ENCODE data around the gene ASTN2. TPM values are rescaled to one million over a fixed set of nuclear protein-coding genes. Genes with fewer than 3 reads are reported as not detected.

Gene ASTN2
- polyA plus RNA-seq, 1 donor from 2014 or later, result 6.8 TPM

- no peaks in the 10 kb centered on the region for H3K79me2 ChIP-seq (replicated peaks; ENCODE audit: insufficient read depth, low read length)
- no peak overlapping the region for H3K27ac ChIP-seq (ENCODE audit: low read length)
- H3K4me3 ChIP-seq (ENCODE audit: low read length), result no peak overlapping the region
- H3K9me2 ChIP-seq (ENCODE audit: insufficient read depth, low read length), result no peaks in the 10 kb centered on the region
- no peak overlapping the region for H3K4me2 ChIP-seq (ENCODE audit: low read length)
- H3K36me3 ChIP-seq (ENCODE audit: insufficient read depth, low read length), result no peaks in the 10 kb centered on the region
- H4K20me1 ChIP-seq (ENCODE audit: insufficient read depth), result no peaks in the 10 kb centered on the region
- H3F3A ChIP-seq (ENCODE audit: insufficient read depth, low read length, poor library complexity, severe bottlenecking), result no peaks in the 10 kb centered on the region
- TF ChIP-seq SMC3 (conservative IDR thresholded peaks at IDR 0.05; ENCODE audit: poor library complexity) (no peak), CTCF (IDR thresholded peaks at IDR 0.05; ENCODE audit: poor library complexity, severe bottlenecking) (no peak), EZH2 (IDR thresholded peaks at IDR 0.05; ENCODE audit: borderline replicate concordance, insufficient read depth, low read length, poor library complexity, severe bottlenecking) (no peak), EP300 (conservative IDR thresholded peaks at IDR 0.05; ENCODE audit: poor library complexity, severe bottlenecking) (no peak), MXI1 (conservative IDR thresholded peaks at IDR 0.05; ENCODE audit: poor library complexity, severe bottlenecking) (no peak), RAD21 (conservative IDR thresholded peaks at IDR 0.05) (no peak), REST (IDR thresholded peaks at IDR 0.05; ENCODE audit: borderline replicate concordance) (no peak), TAF1 (IDR thresholded peaks at IDR 0.05; ENCODE audit: low read depth) (no peak), POLR2AphosphoS5 (IDR thresholded peaks at IDR 0.05) (no peak)
- H2AFZ ChIP-seq (ENCODE audit: low read depth, low read length), result no peak overlapping the region
- H3K9ac ChIP-seq (ENCODE audit: low read length), result no peak overlapping the region
- no peaks in the 10 kb centered on the region for H3K9me3 ChIP-seq (ENCODE audit: low read length)
- no peaks in the 10 kb centered on the region for H3K27me3 ChIP-seq (ENCODE audit: insufficient read depth, low read depth, low read length)
Observed at GRCh38 chr9:116488373-116488772, 926.5 kb downstream of the ASTN2 start.

- H2AFZ ChIP-seq (ENCODE audit: low read depth, low read length), result no peak overlapping the region
Observed at GRCh38 chr9:116484492-116485061, 930.3 kb downstream of the ASTN2 start.

More at GRCh38 chr9:116484492-116485061, 930.3 kb downstream of the ASTN2 start:
- Histone ChIP-seq H3K9me2 (ENCODE audit: insufficient read depth, low read length) (no peaks in the 10 kb centered on the region), H3K79me2 (replicated peaks; ENCODE audit: insufficient read depth, low read length) (no peaks in the 10 kb centered on the region), H3F3A (ENCODE audit: insufficient read depth, low read length, poor library complexity, severe bottlenecking) (no peaks in the 10 kb centered on the region), H3K4me2 (ENCODE audit: low read length) (no peak overlapping the region), H3K36me3 (ENCODE audit: insufficient read depth, low read length) (no peaks in the 10 kb centered on the region), H3K9ac (ENCODE audit: low read length) (no peak overlapping the region), H3K27ac (ENCODE audit: low read length) (no peak overlapping the region), H4K20me1 (ENCODE audit: insufficient read depth) (no peaks in the 10 kb centered on the region), H3K4me3 (ENCODE audit: low read length) (no peak overlapping the region), H3K9me3 (ENCODE audit: low read length) (no peaks in the 10 kb centered on the region), H3K27me3 (ENCODE audit: insufficient read depth, low read depth, low read length) (no peaks in the 10 kb centered on the region)
- TF ChIP-seq MXI1 (conservative IDR thresholded peaks at IDR 0.05; ENCODE audit: poor library complexity, severe bottlenecking), result no peak
- TF ChIP-seq SMC3 (conservative IDR thresholded peaks at IDR 0.05; ENCODE audit: poor library complexity), result no peak
- TF ChIP-seq POLR2AphosphoS5 (IDR thresholded peaks at IDR 0.05), result no peak
- no peak for TF ChIP-seq RAD21 (conservative IDR thresholded peaks at IDR 0.05)
- no peak for TF ChIP-seq REST (IDR thresholded peaks at IDR 0.05; ENCODE audit: borderline replicate concordance)
- no peak for TF ChIP-seq TAF1 (IDR thresholded peaks at IDR 0.05; ENCODE audit: low read depth)
- no peak for TF ChIP-seq EZH2 (IDR thresholded peaks at IDR 0.05; ENCODE audit: borderline replicate concordance, insufficient read depth, low read length, poor library complexity, severe bottlenecking)
- TF ChIP-seq CTCF (IDR thresholded peaks at IDR 0.05; ENCODE audit: poor library complexity, severe bottlenecking), result no peak
- no peak for TF ChIP-seq EP300 (conservative IDR thresholded peaks at IDR 0.05; ENCODE audit: poor library complexity, severe bottlenecking)
